ENCODE data around the gene IGSF9.
A peak's percentile ranks its signal among the peaks of the same experiment; 100 is the strongest.

Gene IGSF9

DNA sequence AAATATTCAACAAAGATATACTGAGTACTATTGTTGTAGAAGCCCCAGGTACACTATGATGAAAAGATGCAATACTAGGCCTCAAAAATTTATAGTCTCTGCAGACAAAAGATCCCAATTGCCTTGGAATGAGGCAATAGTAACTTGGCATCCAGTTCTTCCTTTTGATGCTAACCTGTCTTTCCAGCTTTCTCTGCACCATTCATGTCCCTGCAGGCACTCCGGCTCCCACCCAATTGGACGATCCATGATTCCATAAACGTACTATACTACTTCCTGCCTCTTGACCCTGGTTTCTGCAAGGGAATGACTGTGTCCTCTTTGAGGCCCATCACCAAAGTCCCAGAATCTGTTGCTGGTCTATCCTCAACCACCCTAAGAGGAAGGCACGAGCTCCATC is 12.1 kb downstream of the IGSF9 start:
- DNase-seq, result no peak

DNA sequence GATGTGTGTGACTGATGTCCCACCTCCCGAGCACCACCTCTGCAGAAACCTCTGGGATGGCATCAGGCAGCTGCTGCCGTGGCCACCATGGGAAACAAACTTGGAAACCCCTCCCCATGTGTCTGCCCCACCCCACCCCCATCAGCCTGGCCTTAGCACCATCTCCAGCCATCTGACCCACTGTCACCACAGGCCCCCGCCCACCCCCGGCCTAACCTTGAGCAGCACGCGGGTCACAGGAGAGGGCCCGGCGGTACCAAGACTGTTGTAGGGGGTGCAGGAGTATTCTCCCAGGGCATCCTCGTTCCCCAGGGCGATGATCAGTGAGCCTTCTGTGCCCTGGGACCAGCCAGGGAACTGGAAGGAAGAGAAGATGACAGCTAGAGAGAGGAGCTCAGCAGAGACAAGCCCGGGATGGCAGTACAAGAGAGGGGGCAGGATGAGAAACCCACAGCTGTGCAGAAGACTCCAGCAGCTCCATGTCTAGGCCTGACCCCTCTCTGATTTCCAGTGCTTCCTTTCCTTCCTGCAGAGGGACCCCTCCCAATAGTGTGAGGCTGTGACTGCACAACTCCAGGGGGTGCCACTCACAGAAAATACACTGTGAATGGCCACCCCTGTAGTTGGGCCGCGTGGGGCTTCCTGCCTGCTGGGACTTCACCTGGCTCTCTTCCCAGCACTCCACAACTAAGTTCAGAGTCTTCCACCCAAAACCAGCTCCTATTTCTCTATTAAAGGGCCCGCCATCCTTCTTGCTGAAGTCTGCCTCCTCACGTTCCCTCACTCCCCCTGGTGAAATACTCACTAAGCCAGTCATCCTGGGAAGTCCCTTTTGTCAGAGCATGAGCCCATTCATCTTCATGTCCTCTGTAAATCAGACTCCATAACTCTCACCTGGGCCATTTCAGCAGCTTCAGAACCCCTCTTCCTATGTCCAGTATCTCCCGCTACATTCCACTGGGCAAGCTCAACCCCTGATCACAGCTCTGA is 12.8 kb downstream of the IGSF9 start:
- no peak for DNase-seq

DNA sequence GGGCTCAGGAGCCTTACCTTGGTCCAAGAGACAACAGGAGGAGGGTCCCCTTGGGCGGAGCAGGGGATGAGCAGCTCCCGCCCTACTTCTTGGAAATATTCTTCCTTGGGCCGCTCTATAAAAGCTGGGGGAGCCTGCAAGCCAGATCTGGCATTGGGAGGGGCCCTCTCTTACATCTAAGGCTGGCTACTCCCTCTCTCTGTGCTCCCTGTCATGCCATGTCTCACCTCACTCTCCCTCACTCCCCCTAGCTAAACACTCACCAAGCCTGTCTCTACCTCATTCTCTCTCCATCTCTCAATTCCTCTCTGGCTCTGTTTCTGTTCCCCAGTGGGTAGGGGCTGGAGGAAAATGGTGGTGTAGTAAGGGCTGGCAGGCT is 13.6 kb downstream of the IGSF9 start:
- DNase-seq, result no peak

DNA sequence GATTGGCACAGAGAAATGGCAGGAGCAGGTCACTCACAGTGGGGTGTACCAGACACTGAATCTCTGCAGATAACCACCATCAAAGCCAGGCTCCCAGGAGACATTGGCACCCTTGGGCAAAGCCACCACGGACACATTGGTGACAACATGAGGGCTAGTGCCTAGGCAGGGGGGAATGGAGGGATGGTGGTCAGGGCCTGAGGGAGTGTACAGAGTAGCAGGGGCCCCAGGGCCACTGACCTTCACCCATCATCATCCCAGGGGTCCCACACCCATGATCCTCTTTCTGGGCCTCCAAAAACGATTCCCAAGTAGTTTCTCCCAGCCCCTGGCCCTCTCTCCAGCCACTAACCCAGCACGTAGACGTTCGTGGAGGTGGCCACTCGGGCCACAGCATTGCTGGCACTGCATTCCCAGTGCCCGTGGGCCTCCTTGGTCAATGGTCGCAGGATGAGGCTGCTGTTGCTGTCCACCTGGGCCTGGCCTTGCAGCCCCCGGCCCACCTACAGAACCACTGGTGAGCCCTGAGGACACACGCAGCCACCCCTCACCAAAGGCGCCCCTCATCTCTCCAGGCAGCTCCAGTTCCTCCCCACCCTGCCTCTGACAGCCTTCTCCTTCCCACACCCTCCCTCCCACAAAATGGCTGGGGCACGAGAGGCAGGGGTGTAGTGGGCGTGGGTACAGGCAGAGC is 14.2 kb downstream of the IGSF9 start:
- DNase-seq, result no peak

DNA sequence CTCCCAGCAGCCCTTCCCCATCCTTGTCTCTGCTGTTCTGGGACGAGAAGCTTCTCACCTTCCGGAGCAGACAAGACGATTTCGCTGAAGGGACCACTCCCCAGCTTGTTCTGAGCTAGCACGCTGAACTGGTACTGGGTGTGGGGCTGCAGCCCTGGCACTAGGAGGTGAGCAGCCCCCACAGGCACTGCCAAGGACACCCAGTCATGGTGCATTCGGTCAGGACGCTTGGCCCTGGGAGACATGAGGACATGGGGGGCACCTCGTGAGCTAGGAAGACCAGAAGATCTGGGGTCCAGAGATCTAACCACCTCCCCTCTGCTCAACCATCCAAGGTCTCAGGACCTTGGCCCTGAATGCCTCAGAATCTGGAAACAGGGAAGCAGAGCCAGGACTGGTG is 14.8 kb downstream of the IGSF9 start:
- DNase-seq, result no peak

DNA sequence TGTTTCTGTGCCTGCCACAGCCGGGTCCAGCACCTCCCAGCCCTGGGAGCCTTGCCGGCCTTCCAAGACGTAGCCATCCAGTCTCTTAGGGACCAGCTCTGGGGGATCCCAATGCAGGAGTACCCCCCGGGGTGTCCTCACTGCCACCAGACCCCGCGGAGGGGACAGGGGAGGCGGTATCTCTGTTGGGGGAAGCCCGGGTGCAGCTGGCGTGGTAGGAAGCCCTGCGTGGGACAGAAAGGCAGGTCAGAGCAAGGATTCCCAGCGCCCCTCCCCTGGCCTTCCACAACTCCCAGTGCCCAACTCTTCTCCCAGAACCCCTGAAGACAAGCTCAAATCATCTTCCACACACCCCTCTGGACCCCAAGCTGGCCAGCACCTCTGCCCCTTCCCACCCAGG is 15.2 kb downstream of the IGSF9 start:
- no peak for DNase-seq

DNA sequence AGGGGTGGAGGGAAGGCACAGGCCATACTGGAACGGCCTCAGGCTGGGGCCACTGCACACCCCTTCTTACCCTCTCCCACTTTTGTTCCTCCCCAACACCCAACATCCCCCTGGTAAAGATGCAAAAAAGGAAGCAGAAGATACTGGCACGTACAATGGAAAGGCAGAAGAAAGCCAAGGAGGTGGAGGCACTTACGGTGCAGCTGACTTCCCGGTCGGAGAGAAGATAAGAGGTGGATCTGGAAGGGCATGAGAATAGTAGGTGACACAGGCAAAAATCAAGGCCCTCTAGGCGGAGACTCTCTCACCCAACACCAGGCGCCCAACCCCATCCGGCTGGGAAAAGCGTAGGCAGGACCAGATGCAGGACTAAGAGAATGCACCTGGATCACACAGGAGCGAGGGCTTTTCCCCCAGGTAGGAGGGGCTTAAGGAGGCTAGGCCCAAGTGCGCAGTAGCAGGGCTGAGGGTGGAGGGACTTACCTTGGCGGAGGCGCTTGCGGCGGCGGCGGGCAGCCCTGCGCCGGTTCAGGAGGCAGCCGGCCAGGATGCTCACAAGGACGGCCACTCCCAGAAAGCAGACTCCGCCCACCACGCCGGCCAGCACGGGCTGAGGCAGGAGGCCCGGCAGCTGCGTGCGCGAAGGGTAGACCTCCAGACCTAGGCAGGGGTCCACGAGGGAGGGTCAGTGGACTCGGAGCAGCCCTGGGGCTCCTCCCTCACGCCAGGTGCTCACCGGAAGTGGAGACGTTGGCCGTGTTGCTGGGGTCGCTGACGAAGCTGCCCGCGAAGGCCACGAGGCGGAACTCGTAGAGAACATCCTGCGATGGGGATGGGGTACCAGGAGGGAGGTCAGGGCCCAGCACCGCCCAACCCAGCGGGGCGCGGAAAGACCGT is 16.0 kb downstream of the IGSF9 start:
- DNase-seq, result no peak

DNA sequence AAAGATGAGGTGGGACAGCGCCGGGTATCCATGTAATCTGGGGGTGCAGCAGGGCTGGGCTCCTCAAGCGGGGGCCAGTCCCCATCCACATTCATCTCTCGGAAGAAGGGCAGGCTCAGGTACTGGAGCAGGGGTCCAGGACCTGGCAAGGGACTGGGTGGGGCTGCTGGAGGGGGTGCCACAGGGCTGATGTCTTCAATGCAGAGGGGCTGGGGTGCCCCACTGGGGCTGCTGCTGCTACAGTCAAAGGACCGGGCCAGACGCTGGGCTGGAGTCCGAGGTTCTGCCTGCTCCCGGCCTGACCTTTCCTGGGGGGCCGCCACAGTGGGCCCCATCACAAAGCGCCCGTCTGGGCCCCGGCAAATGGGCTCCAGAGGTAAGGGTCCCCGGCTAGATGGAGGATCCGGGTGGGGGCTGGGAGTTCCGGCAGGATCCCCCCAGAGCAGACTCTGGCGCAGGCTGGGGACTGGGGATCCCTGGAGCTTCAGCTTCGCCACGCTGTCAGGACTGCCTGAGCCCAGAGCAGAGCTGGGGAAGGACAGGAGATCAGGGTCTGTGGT is 16.8 kb downstream of the IGSF9 start:
- no peak for DNase-seq

DNA sequence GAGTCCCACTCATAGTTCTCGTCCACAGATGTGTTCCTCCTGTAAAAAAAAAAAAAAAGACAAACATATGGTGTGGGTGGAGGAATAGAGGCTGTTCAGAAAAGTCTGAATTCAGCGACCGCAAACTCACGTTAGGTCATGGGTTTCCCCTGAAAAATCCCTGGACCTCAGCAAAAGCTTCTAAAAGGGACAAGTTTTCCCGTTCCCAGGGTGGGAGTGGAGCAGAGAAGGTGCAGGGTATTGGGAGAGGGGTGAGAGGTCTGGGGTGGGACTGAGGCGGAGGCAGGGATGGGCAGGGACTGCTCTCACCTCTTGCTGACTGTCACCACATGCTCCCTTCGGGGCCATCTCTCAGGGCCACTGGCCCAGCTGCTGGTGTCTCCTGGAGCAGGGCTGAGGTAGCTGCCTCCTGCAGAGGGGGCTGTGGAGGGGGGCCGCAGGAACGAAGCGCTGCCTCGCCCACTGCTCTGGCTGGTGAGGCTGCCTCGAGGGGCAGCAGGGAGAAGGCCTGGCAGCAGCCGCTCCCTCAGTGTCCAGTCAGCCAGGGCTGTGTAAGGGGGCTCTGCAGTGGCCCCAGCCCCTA is 17.5 kb downstream of the IGSF9 start:
- no peak for DNase-seq

DNA sequence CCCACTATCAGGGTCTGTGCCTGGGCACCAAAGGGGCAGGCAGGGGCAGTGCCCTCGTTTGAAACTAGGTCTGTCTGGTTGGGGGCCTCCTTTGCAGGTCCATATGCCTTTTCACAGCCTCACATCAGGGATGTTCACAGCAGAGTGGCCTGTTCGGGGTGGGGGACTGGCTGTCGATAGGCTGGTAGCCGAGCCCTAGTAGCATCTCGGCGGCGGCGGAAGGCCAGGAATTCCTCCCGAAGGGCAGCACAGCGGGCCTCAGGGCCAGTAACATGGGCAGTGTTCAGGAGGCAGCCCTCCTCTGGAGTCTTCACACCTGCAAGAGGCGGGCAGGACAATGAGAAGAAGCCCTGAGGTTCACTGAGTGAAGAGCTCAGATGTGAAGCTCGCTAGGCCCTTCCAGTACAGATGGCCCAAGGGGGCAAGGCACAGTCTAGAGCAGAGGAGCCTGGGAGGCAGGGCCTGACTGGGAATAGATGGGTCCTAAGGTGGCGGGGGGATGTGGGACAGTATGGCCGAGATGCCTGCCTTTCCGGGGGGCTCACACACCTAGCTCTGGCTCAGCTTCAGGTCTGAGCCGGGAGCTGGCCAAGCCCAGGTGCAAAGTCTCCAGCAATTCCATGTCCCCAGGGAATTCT is 18.1 kb downstream of the IGSF9 start:
- no peak for DNase-seq

DNA sequence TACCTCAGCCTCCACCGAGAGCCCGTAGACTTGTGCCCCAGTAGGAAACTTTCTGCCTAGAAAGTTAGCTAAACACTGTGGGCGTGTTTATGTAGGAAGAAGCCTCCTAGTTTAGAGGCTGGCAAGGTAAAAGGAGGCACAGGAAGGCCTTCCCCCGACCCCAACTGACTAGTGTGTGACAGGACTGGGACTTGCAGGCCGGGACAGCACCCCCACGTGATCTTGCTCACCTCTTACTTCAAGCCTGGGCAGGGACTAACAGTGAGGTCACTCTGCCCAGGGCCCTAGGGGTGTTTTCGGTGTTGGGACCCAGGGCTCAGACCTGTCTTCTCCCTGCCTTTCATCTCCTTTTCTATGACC is 19.7 kb downstream of the IGSF9 start:
- peak in 1 of 56 donors; percentile 47 for DNase-seq

DNA sequence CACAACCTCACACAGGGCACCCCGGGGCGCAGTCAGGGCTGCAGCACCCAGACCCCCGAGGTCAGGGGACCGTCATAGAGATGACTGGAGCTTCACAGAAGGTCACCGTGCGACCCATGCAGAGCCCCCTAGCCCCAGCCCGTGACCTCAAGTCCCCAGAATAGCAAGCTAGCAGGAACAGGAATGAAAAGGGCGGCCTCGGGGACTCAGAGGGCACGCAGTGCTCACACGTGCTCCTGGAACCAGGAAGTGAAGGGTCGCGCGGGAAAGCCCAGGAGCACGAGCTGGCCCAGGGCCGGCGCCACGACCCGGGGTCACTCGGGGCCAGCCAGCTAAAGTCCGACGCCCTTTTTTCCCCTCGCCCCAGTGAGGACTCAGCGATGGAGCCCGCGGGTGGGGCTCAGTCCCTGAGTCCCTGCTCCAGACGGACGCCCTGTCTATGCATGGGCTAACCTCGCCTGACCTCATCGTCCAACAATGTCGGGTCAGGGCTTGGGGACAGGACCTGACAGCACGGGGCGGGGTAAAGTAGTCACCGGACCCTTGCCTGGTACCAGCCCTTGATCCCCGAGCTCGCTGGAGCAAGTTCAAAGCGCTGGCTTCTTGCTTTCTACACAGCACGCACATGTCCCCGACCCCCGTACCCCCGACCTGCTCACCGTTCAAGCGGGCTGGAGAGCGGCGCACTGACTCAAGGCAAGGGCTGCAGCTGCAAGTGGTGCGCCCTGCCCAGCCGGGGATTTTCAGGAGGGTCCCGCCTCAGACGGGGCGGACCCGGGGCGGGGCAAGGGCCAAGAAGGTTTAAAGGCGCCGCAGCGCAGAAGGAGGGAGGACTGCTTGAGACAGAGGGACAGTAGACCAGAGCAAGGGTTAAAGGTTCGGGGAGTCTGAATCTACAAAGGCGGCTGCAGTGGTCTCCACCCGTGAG is 20.4 kb downstream of the IGSF9 start, which contains the start of gene TAGLN2:
TSS of gene TAGLN2 (minus strand) at position 717 of the 928 bp plus-strand sequence. CDS start 4,998 bp downstream, outside the sequence.
- DNase-seq, result peak in 46 of 56 donors; percentile 12 to 80 (median 54)

DNA sequence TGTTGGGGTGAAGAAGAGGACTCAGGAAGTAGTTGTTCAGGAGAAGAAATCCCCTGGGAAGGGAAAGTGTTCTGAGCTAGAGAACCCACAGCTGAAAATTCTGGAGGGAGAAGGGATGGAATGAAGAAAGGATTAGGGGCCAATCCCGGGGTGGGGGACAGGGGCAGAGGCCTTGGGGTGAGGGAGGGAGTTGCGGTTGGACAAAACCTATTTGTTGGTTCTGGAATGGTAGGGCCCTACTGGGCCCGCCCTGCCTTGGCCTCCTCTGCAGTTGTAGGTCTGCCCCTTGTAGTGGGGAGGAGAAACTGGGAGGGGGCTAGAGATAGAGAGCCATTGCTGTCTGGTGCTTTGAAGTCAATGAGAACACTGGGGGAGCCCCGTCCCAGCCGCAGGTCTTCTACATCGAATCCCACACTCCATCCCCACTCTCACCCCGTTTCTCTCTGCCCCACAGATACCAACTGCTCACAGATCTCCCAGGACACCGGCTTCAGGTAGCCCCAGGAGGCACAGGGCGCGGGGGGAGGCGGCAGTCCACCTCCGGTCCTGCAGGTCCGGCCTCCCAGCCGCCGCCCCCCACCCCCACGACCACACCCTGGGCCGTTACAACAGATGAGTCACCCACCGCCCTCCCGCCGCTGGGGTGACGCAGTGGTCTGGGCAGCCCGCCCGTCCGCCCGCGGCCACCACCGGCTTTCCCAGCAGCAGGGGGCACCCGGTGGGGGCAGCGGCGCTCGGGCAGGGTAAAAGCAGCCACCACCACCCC is 21.2 kb downstream of the IGSF9 start:
- DNase-seq, result peak in 22 of 56 donors; percentile 10 to 72 (median 33)

DNA sequence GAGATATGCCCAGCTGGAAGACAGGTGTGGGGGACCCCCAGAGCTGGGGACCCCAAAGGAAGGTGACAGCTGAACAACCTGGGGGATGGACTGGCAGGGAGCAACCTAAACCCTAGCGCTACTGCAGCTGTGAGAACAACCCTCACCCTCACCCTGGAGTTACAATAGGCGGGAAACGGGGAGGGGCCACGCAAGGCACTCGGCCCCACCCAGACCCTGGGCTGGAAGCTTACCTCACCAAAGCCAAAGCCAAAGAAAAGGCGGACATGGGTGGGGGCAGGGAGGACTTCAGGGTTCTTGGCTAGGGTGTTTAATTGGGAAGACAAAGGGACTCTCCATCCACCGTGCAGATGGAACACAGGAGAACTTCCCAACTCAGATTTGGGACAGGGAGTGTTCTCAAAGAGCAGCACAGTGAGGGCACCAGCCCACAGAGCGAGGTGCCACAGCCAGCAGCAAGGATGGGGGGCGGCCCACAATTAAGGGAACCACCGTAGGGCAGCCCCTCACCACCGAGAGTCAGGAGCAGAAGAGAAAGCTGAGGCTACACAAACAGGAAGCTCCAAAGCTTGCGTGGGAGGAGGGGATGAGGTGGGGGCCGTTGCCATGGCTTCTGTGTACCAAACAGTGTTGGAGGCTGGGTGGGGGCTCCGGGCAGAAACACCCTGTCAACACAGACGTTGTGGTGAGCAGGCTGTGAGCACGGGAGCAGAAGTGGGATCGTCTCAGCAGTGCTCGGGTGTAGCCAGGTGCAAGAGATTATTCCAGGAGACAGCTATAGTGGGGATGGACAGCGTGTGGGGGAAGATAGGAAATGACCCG is 22.0 kb downstream of the IGSF9 start:
- peak in 12 of 56 donors; percentile 6 to 59 (median 22) for DNase-seq

DNA sequence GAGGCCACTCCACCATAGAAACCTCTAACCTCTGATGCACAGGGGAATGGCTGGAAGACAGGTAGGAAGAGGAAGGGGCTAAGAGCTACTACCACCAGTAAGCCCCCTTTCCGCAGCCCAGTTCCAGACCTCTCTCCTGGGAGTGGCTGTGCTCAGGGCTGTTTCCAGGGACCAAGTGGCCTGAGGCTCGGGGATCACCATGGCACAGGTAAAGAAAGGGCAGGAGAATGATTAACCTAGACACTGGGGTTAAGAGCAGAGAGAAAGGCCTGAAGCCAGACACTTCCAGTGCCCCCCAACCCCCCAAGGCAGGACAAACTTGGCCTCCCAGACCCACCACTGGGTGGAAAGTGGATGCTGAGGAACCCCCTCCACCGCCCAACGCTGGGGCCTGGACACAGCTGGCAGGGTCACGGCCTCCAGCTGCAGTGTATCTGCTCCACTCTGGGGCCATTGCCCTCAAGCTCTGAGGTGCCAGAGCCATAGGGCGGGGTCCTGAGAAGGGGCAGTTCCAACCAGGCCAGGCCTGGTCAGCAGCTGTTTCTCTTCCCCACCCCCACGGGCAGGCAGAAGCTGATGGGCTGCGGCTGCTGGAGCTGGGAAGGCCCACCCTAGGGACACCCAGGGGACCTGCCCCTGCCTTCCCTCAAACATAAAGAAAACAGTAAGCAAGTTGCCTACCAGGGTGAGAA is 22.8 kb downstream of the IGSF9 start:
- no peak for DNase-seq

DNA sequence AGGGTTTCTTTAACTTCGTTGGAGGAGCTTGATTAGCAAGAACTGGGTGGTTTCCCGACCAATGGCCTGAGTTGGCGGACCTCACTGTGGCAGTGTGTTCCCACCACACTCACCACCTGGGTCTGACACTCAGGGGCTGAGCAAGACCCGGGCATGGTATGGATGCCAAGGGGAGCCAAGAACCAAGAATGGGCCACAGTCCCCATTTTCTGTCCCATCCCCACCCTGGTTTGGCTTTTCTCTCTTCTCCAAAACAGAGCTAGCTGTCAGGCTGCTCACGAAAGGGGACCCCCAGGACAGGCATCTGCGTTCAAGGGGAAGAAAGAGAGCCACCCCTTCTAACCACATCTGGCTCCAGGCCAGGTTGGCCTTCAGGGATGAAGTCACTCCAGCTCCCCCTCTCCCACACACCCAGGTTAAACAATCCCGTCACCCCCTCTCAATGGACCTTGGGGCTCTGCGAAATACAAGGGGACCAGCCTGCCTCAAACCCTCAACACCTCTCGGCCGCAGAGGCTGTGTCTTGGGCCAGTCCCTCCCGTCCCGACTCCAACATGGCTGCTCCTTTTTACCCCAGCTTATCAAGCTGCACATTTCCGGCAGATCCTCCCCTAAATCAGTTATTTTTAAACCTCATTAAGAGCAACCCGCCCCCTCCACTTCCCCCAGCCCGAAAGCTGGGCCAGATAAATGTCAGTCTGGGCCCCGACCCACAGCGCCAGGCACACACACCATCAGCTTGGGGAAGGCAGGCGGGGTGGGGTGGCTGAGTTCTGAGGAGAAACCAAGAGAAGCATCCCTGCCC is 23.5 kb downstream of the IGSF9 start:
- no peak for DNase-seq

Measured in amygdala (tissue), 56 donors.